HFFc6 (cell line): ENCODE results near the gene RBM47. TPM values are rescaled to one million over a fixed set of nuclear protein-coding genes. Genes with fewer than 3 reads are reported as not detected.
"Not testable (repeated sequence)": the region's sequence is repeated elsewhere in the genome, so short reads cannot be mapped to it uniquely, and the experiment has no call there.

Experiments used
- DNase-seq: peaks from one replicate; pipeline ENCODE4 v3.0.0-alpha.2; 2018
- H3K27ac Mint-ChIP-seq: 2 replicates; pipeline ENCODE4 v1.8.0; 2020; ENCODE audit warnings: mild to moderate bottlenecking, mixed read lengths
- H3K27me3 Mint-ChIP-seq: 2 replicates; pipeline ENCODE4 v1.8.0; 2021; ENCODE audit warnings: mild to moderate bottlenecking, moderate library complexity, mixed read lengths; ENCODE audit not compliant: insufficient read depth
- H3K36me3 Mint-ChIP-seq: 2 replicates; pipeline ENCODE4 v1.8.0; 2021; ENCODE audit warnings: low read depth, mixed read lengths
- H3K4me1 Mint-ChIP-seq: 2 replicates; pipeline ENCODE4 v1.8.0; 2020; ENCODE audit warnings: low read depth, mixed read lengths
- H3K4me3 Mint-ChIP-seq: 2 replicates; pipeline ENCODE4 v1.8.0; 2020; ENCODE audit warnings: mild to moderate bottlenecking, moderate library complexity, mixed read lengths
- H3K9me3 Mint-ChIP-seq: 2 replicates; pipeline ENCODE4 v1.8.0; 2020; ENCODE audit warnings: mild to moderate bottlenecking, mixed read lengths
- CTCF ChIP-seq: fragments of 200-600 bp; sonication (generic); IDR thresholded peaks from 2 replicates; pipeline ENCODE4 v1.5.0; 2021; ENCODE audit warnings: antibody characterized with exemption, mild to moderate bottlenecking
- total RNA-seq, 6 experiments: library from RNA; stranded (reverse); fragmentation: NEBNext Ultra II Directional; extraction: Animal tissue kit (Norgen Biotek cat#: 25700); gene quantifications; 2 replicates in 1 of 6; 3 replicates in 5 of 6; pipeline ENCODE4 v1.2.3, GENCODE V29; 2021

Gene RBM47
- total RNA-seq, 6 experiments from 2014 or later = 0.95 to 1.5 (median 1.4) TPM

- no peaks in the 10 kb centered on the region for H3K36me3 Mint-ChIP-seq
- no peak overlapping the region for H3K27ac Mint-ChIP-seq
- no peak for DNase-seq
- no peak overlapping the region for H3K4me3 Mint-ChIP-seq
- peaks cover 10% of the 10 kb centered on the region; the same call in 1 of the 2 replicates for H3K4me1 Mint-ChIP-seq
- no peaks in the 10 kb centered on the region; the same call in 1 of the 2 replicates for H3K27me3 Mint-ChIP-seq
- H3K9me3 Mint-ChIP-seq = no peaks in the 10 kb centered on the region
- TF ChIP-seq CTCF = no peak
These were observed 175.8 kb downstream of the RBM47 start for GRCh38 chr4:40453912-40454311.

GRCh38 chr4:40448875-40449274, 180.8 kb downstream of the RBM47 start:
- TF ChIP-seq CTCF = no peak
- H3K9me3 Mint-ChIP-seq = no peaks in the 10 kb centered on the region
- no peak overlapping the region for H3K27ac Mint-ChIP-seq
- no peak for DNase-seq
- no peak overlapping the region for H3K4me3 Mint-ChIP-seq
- H3K4me1 Mint-ChIP-seq = peaks cover 17% of the 10 kb centered on the region; the same call in 1 of the 2 replicates
- no peaks in the 10 kb centered on the region; the same call in 1 of the 2 replicates for H3K27me3 Mint-ChIP-seq
- H3K36me3 Mint-ChIP-seq = no peaks in the 10 kb centered on the region

GRCh38 chr4:40446839-40447238, 182.8 kb downstream of the RBM47 start:
- no peak for DNase-seq
- Mint-ChIP-seq H3K4me3 (no peak overlapping the region), H3K27ac (no peak overlapping the region), H3K36me3 (no peaks in the 10 kb centered on the region), H3K9me3 (no peaks in the 10 kb centered on the region), H3K27me3 (no peaks in the 10 kb centered on the region; the same call in none of the 2 replicates), H3K4me1 (peaks cover 8% of the 10 kb centered on the region; the same call in 1 of the 2 replicates)
- no peak for TF ChIP-seq CTCF

- H3K36me3 Mint-ChIP-seq, H3K9me3 Mint-ChIP-seq, H3K4me1 Mint-ChIP-seq, H3K27ac Mint-ChIP-seq, DNase-seq, H3K4me3 Mint-ChIP-seq, H3K27me3 Mint-ChIP-seq: not testable (repeated sequence)
These were observed 183.4 kb downstream of the RBM47 start for GRCh38 chr4:40446261-40446750.

- no peak for DNase-seq
- Mint-ChIP-seq H3K27ac (no peak overlapping the region), H3K36me3 (no peaks in the 10 kb centered on the region), H3K4me1 (peaks cover 7% of the 10 kb centered on the region; the same call in 1 of the 2 replicates), H3K9me3 (no peaks in the 10 kb centered on the region), H3K27me3 (no peaks in the 10 kb centered on the region; the same call in none of the 2 replicates), H3K4me3 (no peak overlapping the region)
- no peak for TF ChIP-seq CTCF
These were observed 184.0 kb downstream of the RBM47 start for GRCh38 chr4:40445671-40446070.

- no peak overlapping the region for H3K27ac Mint-ChIP-seq
These were observed 188.2 kb downstream of the RBM47 start for GRCh38 chr4:40441430-40441829.

More at GRCh38 chr4:40441430-40441829, 188.2 kb downstream of the RBM47 start:
- no peak for DNase-seq
- no peak for TF ChIP-seq CTCF
- Mint-ChIP-seq H3K4me1 (no peaks in the 10 kb centered on the region), H3K4me3 (no peak overlapping the region), H3K36me3 (no peaks in the 10 kb centered on the region), H3K27me3 (peaks cover 4% of the 10 kb centered on the region; the same call in 1 of the 2 replicates), H3K9me3 (no peaks in the 10 kb centered on the region)
